Choroid plexus epithelial cell (primary cell): ENCODE data around the gene P2RY6.

ENCODE experiments used
- DNase-seq: peaks from one replicate; pipeline ENCODE4 v3.0.0-alpha.2; 2010; ENCODE audit warnings: low read depth
- H3K4me3 ChIP-seq: 2 replicates; pipeline ENCODE4 v1.5.1; 2011; ENCODE audit warnings: low read depth, mild to moderate bottlenecking, control low read depth, low read length, moderate library complexity
- CTCF ChIP-seq: conservative IDR thresholded peaks from 2 replicates; pipeline ENCODE4 v1.5.1; 2011; ENCODE audit warnings: low read depth, mild to moderate bottlenecking, control low read depth, inconsistent platforms, low read length, moderate library complexity

The P2RY6 gene

GRCh38 chr11:73294604-73295003 is 22.5 kb downstream of the P2RY6 start:
- no peak for DNase-seq
- no peak overlapping the region for H3K4me3 ChIP-seq
- no peak for TF ChIP-seq CTCF

GRCh38 chr11:73295241-73295995 is 23.3 kb downstream of the P2RY6 start:
- H3K4me3 ChIP-seq = no peak overlapping the region
- TF ChIP-seq CTCF = peak; percentile 98
- DNase-seq = peak; percentile 82

- H3K4me3 ChIP-seq = no peak overlapping the region
- no peak for DNase-seq
- TF ChIP-seq CTCF = no peak
These were observed 23.8 kb downstream of the P2RY6 start for GRCh38 chr11:73295996-73296318.

GRCh38 chr11:73296501-73297230 is 24.5 kb downstream of the P2RY6 start:
- TF ChIP-seq CTCF = no peak
- H3K4me3 ChIP-seq = no peak overlapping the region
- no peak for DNase-seq

GRCh38 chr11:73297231-73297590 is 25.1 kb downstream of the P2RY6 start:
- DNase-seq = no peak
- H3K4me3 ChIP-seq = no peak overlapping the region
- TF ChIP-seq CTCF = no peak

- H3K4me3 ChIP-seq = no peak overlapping the region
- no peak for TF ChIP-seq CTCF
- DNase-seq = no peak
These were observed 25.6 kb downstream of the P2RY6 start for GRCh38 chr11:73297702-73298101.

- no peak for DNase-seq
- TF ChIP-seq CTCF = no peak
- no peak overlapping the region for H3K4me3 ChIP-seq
These were observed 26.1 kb downstream of the P2RY6 start for GRCh38 chr11:73298233-73298632.
